Stimulated activated CD8-positive, alpha-beta memory T cell treated with anti-CD3 and anti-CD28 coated beads, Interleukin-7, amount 100 ng/mL, for 48 hours (primary cell): Measurements from ENCODE around the gene FKBP1A.

Experiments used
- DNase-seq, 2 donors: peaks; one replicate each; pipeline ENCODE4 v3.0.0-alpha.2; 2020; ENCODE audit warnings: low read depth in 1 of 2; ENCODE audit errors: extremely low read depth in 1 of 2

FKBP1A gene

DNA sequence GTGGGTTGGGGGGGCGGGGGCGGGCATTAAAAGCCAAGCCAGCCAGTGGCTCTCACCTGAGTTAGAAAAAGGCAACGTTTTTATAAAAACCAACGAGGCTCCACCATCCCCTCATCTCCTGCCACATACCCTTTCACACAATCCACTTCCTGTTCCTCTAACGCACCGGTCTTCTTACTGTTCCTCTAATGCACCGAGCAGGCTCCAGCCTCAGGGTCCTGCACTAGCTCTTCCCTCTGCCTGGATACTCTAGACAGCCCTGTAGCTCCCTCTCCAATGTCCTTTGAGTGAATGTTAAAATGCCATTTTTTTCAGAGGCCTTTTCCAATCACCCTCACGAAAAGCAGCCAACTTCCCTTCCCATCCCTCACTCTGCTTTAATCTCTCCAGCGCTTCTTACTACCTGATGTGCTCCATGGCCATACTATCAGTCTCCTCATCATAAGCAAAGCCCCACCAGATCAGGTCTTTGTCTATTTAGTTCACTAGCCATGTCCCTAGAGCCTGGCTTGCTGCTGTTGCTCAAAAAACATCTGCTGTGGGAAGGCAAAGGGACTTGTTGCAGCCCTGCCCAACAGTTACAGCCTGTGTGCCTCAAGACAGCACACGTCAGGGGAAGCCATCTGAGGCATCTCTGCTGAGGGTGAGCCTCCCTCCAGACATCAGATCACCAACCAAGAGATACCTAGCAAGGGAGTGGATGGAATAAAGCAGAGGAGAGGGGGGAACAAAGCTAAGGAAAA, 3.9 kb downstream of the FKBP1A start:
- no peak for DNase-seq

DNA sequence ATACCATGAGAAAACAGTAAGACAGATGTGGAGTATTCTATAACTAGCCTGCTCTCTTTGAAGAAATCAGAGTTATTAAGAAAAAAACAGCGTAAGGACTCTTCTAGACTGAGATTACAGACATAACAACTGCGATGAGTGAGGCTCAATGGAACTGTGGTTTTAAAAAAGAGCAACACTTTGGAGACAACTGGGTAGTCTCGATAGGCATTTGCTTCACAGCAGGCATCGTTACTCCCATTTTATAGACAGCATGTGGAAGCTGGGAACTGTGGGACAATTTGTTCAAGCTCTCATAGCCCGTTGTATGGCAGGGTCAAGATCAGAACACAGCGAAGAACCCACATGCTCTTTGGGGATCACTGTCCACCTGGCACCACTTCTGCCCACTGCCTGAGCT, 4.6 kb downstream of the FKBP1A start:
- DNase-seq: no peak

DNA sequence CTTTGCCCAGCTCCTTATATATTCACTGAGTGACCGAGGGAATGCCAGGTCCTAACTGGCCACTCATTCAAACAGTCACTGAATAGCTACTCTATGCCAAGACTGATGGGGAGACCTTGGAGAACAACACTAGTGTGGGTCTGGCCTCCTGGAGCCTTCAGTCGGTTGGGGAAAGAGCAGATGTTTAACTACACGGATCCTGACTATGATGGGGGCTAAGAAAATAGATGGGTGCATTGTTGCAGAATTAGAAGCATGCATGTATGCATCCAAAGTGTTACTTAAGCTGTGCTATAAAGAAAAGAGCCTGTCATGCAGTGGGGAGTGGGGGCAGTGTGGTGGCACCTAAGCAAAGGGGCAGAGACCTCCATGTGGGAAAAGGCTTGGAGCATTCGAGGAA, 6.5 kb downstream of the FKBP1A start:
- DNase-seq: no peak

DNA sequence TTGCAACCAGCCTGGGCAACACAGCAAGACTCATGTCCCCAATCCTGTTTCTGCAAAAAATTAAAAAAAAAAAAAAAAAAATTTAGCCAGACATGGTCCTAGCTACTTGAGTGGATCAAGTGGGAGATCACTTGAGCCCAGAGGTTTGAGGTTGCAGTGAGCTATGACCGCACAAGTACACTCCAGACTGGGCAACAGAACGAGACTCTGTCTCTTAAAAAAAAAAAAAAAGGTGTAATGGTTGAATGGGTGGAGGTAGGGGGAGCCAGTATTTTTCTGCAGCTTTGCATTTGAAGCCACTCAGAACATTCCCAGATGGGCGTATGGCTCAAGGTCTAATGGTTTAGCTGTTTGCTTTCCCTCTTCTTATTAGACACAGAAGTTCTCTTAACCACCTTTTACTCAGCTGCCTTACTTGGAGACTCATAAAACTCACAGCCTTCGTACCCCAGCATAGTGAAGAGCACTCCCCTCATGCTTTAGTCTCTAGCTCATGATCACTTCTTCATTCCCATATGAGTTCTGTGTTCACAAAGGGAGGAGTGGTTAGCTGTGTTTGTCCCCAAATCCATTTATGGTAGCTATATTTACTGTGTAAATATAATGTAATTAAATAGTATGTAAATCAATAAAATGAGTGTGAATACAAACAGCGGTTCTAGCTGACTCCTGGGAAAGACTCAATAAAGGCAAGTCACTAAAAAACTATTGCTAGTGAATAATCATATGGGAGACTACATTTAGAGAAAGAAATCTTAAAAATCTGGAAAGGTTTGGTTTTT, 9.0 kb downstream of the FKBP1A start:
- DNase-seq: no peak

DNA sequence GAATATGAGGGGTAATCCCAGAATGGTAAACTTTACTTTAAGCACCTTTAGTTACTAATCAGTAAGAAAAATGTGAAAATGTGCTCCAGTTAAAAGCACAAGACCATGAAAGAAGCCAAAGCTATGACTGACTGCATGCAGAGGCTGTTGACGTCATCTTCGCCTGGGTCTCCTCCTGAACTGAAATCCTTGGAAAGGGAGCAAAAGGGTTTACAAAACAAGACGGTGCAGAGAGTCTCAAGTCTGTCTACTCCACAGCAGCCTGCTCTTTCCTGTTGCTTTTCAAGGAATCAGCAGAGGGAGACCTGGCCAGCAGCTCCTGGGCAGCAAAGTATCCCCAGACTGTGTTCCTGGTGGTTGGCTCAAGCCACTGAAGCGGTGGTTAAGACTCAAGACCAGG, 10.2 kb downstream of the FKBP1A start:
- DNase-seq: no peak

DNA sequence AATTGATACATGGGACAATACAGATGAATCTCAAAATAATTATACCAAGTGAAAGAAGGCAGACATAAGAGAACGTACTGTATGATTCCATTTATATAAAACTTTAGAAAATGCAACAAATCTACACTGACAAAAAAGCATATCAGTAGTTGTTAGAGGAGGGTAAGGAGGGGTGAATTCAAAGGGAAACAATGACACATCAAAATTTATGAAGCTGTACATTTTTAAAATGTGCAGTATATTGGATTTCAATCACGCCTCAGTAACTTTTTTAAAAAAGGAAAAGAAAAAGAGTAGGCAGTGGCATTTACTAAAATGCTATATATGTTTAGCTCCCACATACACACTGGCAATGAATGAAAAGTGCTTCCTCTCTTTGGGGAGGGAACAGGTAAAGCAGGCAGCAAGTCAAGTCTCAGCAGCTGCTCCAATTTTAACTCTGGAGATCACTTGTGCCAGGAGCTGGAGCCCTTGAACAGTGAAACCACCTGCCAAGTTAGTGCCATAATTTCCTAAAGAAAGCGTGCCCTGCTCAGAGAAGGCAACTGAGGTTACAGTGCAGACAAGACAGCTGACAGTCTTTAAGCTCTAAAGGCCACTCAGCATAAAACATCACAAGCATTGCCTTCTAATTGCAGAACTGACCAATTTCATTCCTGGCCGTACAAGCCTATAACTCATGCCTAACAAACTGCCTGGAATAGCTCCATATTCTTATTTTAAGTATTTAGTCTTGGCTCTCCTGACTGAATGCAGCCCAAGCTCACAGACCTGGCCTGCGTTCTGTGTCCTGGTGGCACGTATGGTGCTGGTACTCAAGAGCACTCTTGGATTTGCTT, 10.9 kb downstream of the FKBP1A start:
- DNase-seq: no peak

DNA sequence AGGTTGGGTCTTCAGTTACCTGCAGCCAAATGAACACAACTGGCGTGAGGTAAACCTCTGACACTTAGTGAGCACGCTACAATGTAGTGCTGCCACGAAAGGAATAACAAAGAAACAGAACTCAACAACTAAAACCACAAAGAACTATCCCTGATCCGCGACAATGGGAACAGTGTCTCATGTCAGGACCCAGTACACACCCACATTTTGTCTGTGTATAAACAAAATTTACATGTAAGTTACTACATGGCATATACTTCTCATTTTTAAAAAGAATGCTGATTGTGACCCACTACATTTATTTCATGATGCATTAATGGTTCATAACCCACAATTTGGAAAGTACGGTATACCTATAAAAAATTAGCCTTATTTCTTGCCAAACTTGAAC, 14.1 kb downstream of the FKBP1A start:
- no peak for DNase-seq

DNA sequence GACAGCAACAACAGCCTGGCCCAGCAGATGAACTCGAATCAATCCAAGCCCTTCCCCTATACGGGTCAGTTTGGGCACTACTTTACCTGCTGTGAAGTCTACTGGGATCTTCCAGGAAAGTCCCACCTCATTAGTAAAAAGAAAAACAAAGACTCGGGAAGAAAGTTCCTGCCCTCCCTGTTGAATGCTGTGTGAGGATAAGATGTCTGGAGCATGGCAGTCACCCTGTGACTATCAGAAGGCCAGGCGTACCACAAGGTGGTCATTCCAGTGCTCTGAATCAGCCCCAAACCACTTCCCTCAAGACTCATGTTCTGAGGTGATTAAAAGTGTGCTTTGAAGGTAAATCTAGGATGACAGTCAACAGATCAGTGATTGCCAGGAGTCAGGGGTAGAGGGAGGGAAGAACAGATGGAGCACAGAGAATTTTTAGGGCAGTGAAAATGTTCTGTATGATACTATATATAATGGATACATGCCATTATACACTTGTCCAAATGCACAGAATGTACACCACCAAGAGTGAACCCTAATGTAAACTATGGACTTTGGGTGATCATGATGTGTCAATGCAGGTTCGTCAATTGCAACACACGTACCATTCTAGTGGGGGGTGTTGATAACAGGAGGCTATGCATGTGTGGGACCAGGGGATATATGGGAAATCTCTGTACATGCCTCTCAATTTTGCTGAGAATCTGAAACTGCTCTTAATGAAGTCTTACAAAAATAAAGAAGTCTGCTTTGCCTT, 14.7 kb downstream of the FKBP1A start:
- no peak for DNase-seq

DNA sequence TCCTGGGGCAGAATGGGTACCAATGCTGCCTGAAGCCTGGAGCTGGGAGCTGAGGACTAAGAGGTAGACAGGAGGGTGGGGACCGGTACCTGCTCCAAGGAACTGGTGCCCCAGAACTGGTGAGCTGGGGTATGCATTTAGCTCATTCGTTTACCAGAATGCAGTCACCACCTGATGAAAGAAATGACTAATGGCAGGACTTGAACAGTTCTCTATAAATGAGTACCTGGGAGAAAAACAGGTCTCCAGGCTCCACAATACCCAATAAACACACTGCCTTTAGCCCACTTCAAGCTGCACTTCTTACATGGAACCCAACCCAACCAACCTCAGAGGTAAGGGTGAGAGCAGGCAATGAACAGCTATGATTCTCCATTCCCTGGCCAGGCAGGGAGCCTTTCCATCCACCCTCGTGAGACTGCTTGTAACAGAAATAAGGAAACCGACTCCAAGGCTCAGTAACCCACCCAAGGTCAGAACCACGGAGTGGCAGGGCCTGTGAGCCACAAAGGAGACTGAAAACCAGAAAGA, 15.4 kb downstream of the FKBP1A start:
- DNase-seq: peak in 1 of 2 donors; percentile 47

DNA sequence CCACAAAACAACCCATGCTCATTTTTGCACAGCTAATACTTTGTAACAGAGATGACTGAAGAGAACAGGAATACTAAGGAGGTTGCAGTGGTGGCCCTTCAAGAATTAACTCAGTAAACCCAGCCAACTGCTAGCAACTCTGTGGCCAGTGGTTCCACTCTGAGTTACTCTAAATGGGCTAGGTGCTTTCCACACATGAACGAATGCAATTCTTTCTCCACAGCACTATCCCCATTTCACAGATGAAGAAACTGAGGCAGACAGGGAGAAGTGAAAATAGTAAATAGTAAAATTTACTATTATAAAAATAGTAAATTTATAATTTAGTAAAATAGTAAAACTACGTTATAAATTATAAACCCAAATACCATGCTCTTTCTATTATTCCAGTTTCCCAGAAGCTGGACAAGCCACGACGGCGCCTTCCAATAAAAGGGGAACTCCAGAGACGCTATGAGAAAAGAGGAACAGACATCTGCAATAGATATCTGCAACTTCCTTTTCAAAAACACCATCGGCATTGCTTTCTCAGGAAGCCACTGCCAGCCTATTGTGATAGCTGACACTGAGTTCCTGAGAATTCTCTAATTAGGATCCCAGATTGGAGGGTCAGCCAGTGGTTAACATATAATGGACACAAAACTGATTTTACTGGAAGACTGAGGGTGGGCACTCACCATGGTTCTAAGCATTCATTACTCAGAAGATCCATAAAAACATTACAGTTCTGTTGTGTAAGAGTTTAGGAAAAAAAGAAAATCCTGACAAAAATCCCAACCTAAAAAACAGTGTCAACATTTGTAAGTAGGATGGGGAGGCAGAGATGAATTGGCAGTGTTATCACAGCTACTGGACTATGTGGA, 16.2 kb downstream of the FKBP1A start:
- no peak for DNase-seq

DNA sequence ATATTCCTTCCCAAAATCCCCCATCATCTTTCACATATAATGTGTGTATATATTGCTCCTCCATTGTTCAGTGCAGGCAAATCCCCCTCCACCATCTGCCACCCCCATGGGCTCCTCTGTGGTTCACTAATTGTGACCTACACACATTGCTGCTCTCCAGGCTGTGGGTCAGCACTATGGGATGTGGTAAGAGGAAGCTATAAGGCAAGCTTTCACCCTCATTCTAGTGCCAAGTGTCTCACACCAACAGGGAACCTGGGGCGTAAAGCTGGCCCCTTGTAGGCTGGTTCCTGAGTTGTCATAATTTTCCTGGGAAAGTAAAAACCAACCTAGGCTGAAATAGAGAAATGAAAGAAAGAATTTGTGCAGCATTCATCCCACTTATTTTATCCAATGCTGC, 16.8 kb downstream of the FKBP1A start:
- DNase-seq: no peak

DNA sequence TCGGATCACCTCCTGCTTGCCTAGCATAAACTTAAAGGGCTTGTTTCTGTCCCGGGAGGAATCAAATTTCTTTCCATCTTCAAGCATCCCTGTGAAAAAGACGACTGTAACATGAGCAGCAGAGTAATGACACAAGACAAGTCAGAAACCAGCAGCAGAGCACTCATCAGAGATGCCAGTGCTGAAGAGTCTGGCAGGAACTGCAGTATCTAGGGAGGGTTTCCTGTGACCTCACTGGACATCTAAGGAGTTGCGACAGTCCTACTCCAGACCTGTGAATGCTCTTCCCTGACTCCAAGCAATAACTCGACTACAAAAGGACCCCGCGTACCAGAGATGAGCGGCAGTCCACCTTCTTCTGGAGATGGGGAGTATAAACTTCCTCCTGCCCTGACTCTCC, 17.3 kb downstream of the FKBP1A start:
- DNase-seq: no peak

DNA sequence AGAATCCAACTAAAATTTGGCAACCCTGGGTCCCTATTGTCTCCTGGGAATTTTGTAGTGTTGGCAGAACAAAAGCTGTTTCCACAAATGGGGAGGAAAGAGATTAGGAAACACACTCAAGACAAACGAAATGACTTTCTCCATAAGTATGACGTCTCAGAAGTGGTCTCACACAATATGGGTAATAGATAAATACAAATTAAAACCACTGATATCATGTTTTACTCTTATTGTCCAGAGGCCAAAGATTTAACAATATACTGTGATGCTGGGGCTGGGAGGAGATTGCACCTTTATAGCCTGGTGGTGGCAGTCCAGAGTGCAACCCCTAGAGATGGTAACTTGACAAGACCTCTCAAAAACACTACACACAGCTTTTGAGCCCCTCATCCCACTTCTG, 18.6 kb downstream of the FKBP1A start:
- DNase-seq: no peak

DNA sequence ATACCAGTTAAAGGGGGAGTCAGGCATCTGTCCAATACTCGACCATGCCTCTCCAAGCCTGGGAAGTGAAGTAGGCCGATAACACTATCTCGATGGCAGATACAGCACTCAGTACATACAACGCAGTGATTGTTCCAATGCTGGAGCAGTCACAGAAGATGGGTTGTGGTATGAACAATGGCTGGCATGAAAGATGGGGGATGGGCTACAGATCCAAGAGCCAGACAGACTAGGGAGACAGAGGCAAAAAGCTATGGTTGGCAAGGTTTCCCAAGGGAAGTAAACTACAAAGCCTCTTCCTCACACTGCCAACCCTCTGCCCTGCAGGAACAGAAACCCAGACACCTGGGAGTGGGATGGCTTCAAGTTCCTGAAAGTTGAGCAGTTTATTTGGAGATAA, 19.2 kb downstream of the FKBP1A start:
- DNase-seq: no peak

DNA sequence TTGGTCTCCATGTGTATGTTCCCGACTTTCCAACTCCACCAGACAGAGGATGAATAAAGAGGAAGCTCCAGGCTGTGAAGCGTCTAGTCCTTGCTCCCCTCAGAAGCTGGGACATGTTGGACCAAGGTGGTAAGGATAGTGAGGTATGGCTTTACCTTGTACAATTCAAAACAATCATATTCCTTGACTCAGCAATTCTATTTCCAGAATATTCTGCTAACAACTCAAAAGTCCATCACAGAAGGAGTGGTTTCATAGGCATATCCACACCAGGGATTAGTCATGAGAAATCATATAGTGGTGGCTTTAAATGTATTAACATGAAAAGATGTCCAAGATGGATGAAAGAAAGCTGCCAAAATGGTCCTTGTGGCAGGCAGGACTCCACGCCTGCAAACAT, 19.8 kb downstream of the FKBP1A start:
- DNase-seq: no peak

DNA sequence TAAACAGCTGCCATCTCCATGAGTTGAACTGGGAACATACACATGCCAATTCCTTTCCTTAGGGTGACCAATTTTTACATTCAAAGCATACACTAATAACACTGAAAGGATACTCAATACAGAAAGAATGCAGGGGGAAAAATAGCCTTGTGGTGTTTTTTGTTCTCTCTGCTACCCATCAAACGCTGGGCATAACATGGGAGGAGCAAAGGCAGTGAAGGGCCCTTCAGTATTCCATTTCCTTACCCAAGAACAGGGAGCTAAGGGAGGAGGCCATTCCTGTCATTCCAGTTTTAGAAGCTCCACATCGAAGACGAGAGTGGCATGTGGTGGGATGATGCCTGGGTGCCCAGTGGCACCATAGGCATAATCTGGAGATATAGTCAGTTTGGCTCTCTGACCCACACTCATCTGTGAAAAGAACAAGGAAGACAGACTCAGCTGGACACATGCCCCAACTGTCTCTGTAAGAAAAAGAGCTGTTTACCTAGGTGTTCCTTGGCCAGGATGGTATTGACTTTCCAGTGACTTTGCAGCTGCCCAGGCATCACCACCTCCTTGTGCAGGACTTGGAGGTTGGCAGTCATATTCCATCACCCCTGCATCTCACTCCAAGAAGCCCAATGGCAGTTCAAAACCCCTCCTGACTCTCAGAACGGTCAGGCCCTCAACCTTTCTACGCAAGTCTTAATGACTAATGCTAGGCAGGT, 20.9 kb downstream of the FKBP1A start:
- DNase-seq: no peak

DNA sequence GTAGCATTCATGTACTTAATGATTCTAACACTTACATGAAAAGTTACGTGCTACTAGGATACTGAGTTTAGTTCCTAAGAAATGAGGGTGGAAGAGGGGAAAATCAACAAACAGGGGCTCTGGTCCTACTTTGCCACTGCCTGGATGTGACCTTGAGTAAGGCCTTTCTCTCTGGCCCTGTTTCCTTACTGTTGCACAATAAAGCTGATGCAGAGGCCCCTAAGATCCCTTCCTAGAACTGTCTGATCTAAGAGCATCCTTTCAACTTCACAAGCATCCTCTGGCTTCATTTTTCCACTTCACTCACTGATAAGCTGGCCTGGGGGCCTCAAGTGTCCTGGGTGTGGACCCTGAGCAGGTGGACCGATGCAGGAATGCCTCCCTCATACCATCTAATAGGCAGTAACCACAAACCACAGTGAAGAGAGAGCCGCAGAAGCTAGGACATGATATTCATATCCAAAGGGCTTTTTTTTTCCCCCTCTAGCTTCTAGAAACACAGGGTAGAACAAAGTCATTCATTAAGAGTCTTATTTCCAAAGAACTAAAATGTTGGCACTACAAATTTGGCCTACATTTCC, 21.6 kb downstream of the FKBP1A start:
- DNase-seq: no peak

DNA sequence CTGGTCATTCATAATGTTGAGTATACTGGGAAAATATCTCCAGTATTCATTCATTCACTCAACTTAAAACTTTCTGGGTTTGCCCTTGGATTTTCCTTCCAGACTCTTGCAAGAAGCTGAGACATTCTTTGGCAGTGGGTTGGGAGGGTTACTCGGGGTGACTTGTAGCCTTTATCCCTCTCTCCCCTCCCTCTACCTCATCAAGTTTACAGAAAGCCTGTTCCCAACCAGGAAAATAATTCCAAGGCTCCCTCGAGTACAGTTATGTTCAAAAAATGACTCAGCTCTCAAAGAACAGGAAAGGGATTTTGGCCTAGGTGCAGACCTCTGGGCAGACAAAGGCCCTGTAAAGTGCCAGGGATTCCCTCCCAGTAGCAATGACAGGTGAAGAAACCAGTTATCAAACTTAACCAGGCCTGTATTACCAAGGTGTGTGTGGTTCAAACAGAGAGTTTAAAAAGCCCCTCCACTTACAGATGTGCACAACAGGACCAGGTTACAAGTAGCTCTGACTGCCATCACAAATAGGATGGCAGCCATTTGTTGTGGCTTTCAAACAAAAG, 22.2 kb downstream of the FKBP1A start:
- no peak for DNase-seq
